A673 (cell line): Measurements from ENCODE around the gene HEYL.

Source experiments
- CTCF ChIP-seq: fragments of 300-800, 200-600 bp; sonication (generic); conservative IDR thresholded peaks from 2 replicates; pipeline ENCODE4 v1.5.1; 2017; ENCODE audit warnings: low read depth, mild to moderate bottlenecking, antibody characterized with exemption, low read length, moderate library complexity, mixed read lengths
- EZH2 ChIP-seq: fragments of 200-600 bp; sonication (generic); IDR thresholded peaks from 2 replicates; pipeline ENCODE4 v1.6.1; 2017; ENCODE audit warnings: borderline replicate concordance, low read depth, mild to moderate bottlenecking, mixed read lengths, antibody characterized with exemption, low read length; ENCODE audit not compliant: poor library complexity, severe bottlenecking

DNA sequence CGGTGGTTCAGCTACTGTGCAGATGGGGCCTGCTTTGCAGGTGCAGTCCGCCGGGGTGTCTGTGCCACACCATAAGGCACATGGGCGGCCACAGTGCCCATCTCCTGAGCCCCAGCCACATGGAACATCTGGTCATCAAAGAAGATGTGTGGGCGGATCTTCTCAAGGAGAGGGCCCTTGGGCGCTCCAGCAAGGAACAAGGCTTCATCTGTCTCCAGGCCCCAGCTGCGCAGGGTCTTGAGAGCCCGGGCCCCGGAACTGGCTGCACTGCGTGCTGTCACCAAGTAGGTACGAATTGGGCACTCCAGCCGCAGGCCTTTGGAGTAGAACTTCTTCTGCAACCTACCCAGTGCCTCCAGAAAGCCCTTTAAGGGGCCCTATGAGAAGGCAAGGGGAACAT is 19.7 kb upstream of the HEYL start:
- TF ChIP-seq CTCF = no peak
- TF ChIP-seq EZH2 = no peak
